GM19397 (cell line): ENCODE measurements around the gene PCSK7.
"Not testable (repeated sequence)": the region's sequence is repeated elsewhere in the genome, so short reads cannot be mapped to it uniquely, and the experiment has no call there.

ENCODE experiments used
- ATAC-seq: cut with Tn5 transposase; IDR thresholded peaks from one replicate; pipeline ENCODE4 v1.9.1; 2021; ENCODE audit warnings: mild to moderate bottlenecking, moderate library complexity; ENCODE audit not compliant: unreplicated experiment

PCSK7 gene

DNA sequence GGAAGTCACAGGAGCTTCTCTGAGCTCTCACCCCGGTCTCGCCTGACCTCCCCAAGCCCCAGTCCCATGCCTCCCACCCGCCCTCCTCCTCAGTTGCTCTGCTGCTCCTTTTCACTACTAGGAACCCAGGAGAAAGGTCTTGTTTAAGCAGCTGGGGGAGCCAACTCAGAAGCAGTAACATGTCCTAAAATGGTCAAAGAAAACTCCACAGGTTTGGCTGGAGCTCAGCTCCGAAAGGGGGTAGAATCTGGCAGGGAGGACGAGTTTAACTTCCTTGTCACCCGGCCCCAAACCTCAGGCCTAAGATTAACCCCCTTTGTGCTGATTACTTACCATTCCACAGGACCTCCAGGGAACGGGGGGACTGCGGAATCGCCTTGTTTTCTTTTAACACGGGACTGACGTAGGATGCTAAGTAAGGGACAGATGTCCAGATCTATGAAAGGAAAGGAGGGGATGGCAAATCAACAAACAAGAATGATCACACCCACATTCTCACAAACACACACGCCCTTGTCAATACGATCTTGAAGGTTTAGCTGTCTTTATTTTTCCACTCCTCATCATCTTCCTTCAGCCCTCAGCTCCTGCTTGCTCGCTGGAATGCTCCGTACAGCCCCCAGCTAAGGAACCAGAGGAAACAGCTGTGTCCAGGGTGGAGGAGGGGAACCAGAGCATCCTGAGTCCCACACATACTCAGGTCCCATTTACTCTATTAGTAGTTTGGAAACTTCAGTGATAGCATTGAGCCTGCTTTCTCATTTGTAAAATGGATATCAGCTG lies 13.5 kb downstream of the PCSK7 start:
- ATAC-seq = no peak

- no peak for ATAC-seq
Measured at GRCh38 chr11:117217141-117218084, 14.5 kb downstream of the PCSK7 start.

DNA sequence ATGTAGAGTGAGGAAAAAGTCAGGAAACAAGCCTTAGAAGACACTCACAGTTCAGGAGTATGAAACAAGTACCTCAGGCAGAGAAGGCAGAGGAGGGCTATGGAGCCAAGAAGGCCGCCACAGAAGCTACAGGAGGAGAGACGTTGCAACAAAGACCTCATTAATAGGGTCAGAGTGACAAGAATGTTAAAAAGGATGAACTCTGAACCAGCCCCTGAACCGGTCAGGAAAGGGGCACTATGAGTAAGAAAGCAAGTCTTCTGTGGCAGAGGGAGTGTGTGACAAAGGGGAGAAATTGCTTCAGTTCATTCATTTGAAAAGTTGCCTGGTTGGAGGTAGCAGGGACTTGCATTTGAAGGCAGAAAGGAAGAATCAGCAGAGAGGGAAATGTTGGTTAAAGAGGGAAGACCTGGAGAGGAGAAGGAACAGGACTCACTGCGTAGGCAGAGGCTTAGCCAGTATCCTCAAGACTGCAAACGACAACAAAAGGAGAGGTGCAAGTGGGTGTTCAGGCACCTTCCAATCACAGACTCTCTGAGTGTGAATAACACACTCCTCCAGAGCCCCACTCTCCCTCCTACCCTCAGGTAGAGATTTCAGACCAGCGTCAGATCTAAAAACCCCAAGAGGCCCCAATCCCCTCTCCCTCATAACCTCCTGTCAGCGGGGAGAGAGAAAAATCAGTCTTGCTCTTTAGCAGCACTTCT lies 17.3 kb downstream of the PCSK7 start:
- ATAC-seq = no peak

GRCh38 chr11:117212697-117213355 lies 19.0 kb downstream of the PCSK7 start:
- ATAC-seq = no peak

DNA sequence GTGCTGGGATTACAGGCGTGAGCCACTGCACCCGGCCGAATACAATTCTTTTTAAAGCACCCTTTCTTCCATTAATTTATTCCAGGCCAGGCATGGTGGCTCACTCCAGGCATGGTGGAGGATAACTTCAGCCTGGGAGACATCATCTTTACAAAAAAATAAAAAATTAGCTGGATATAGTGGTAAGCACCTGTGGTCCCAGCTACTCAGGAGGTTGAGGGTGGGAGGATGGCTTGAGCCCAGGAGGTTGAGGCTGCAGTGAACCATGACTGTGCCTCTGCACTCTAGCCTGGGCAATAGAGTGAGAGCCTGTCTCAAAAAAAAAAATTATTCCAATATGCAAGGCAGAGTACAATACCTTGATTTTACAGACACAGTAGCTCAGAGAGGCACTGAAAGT lies 21.3 kb downstream of the PCSK7 start:
- no peak for ATAC-seq

- not testable (repeated sequence) for ATAC-seq
Measured at GRCh38 chr11:117209351-117210125, 22.3 kb downstream of the PCSK7 start.

DNA sequence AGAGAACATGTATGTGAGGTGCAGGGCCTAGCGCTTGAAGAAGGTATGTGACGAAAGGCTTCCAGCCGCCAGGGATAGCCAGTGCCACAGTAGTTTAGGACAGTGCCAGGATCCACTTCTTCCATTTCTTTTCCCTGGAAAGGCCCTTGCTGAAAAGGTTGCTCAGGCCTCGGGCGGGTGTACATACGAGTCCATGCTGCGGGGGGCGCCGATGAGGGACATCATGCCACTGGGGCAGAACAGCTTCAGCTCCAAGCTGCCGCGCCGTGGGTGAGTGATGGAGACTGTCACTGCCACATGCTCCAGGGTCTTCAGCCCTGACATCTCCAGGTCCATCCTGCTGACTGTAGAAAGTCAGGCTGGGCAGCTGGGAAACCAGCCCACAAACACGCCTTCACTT lies 23.2 kb downstream of the PCSK7 start:
- ATAC-seq = not testable (repeated sequence)

DNA sequence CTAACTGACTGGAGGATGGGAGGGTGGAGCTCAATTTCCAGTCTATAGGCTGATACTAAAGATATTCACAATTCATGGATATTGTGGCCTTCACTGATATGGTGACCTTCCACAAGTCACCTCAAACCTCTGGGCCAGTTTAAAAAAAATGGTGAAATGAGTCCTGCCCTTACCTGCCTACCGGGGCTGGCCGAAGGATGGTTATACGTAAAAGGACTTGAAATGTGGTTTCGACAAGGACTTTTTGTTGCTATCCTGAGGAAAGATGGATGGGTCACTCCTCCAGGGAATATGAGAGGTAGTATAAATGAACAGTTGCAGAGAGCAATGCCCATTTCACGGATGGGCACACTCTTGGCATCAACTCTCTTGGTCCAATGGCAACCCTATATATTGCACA lies 24.4 kb downstream of the PCSK7 start:
- ATAC-seq = not testable (repeated sequence)

GRCh38 chr11:117206859-117207258 lies 25.0 kb downstream of the PCSK7 start:
- ATAC-seq = not testable (repeated sequence)

- ATAC-seq = not testable (repeated sequence)
Measured at GRCh38 chr11:117206111-117206510, 25.8 kb downstream of the PCSK7 start.

DNA sequence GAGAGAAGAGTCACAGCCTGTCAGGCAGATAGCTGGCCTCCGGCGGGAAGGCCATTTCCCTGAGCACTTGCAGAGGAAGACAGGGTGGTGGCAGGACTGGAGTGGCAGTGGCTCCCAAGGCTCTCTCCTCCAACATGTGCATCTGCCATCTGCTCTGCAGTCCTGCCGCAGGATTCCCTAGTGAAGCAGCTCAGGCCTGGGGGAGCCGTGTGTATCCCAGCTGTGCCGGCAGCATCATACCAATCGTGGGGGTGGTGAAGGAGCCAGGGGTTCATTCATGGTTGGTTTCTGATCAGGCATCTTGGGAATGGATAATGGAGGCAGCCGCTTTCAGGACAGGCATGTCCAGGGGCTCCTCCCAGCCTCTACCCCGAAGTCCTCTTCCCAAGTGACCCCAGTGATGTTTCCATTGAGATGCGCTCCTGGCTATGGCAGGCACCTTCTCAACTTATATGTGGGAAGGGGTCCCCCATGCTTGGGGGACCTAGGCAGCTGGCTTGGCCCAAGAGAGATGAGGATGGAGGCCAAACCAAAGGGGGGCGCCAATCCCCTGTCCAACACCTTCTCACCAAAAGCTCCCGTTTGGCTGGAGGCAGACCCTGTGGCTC lies 26.6 kb downstream of the PCSK7 start:
- no peak for ATAC-seq

DNA sequence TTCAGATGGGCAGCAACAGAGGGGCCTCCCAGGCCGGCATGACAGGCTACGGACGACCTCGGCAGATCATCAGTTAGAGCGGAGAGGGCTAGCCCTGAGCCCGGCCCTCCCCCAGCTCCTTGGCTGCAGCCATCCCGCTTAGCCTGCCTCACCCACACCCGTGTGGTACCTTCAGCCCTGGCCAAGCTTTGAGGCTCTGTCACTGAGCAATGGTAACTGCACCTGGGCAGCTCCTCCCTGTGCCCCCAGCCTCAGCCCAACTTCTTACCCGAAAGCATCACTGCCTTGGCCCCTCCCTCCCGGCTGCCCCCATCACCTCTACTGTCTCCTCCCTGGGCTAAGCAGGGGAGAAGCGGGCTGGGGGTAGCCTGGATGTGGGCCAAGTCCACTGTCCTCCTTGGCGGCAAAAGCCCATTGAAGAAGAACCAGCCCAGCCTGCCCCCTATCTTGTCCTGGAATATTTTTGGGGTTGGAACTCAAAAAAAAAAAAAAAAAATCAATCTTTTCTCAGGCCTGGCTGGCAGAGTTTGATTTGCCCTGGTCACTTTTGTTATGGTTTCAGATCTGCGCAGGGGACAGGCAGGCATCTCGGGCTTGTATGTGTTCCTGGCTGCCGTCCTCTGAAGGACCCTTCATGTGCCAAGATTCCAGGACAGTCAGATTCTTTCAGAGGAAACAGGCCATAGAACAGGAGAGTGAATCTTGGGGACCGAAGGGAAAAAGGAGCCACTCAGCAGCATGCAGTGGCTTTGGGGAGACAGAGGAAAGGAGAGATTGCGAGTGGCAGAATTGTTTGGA lies 27.4 kb downstream of the PCSK7 start:
- ATAC-seq = no peak

GRCh38 chr11:117203069-117203407 lies 28.8 kb downstream of the PCSK7 start:
- ATAC-seq = no peak

- ATAC-seq = no peak
Measured at GRCh38 chr11:117202386-117203068, 29.3 kb downstream of the PCSK7 start.

DNA sequence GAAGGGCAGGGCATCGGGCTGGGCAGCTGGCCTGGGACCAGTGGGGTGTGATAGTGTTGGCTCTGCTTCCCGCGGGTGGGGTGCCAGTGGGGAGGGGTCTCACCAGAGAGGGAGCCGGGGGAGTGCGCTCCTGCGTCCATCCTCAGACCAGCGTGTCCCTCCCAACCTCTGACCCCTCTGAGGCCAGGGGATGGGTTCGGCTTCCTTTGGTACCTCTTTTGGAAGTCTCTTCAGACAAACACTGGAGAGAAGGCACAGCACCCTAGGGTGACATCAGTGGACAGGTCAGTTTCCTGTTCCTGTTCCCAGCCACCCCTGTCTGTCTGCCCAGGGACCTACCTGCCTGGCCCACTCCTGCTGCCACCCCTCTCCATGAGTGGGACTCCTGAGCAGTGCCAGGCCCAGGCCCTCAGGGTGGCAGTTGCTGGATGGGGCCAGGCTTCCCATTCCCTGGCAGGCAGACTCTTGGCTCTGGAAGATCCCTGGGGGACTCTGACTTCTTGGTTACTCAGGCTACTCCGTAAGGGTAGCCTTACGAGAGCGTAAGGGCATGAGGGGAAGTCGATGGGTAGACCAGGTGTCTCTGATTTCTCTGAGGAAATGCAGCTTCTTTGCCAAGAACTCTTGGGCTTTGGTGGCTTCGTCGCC lies 30.1 kb downstream of the PCSK7 start:
- no peak for ATAC-seq

DNA sequence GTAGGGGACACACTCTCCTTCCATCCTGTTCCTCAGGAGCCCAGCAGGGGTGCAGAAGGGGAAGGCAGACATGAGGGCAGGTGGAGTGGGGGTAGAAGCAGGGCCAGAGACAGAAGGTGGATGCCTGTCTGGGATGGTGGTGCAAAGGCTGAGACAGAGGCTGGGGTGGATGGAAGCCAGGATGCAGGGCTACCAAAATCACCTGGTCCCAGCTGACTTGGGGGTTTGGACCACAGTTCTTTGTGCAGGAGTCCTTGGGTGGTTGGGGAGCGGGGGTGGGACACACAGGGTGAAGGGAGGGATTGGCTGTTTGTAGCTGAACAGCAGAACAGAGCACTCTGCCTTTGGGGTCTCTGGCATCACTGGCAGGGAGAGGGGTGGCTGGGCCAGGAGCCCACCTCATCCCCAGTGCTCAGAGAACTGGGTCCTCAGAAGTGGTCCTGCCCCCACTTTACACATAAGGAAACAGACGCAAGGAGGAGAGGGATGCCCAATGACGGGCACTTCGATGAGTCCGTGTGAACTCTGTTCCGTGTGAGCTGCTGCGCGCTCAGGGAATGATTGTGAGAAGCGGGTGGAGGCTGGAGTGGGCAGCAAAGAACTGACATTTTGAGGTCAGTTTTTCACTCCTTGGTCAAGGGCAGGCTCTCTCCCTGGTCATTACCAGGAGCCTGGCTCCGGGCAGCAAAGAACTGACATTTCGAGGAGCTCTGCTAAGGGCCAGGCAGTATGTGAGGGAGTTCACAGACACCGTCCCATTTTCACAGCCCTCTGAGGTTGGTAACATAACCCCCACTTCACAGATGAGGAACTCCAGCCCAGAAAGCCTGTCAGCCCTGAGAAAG lies 30.8 kb downstream of the PCSK7 start:
- ATAC-seq = no peak
